ENCODE data around the gene BCAR3.
A peak's percentile ranks its signal among the peaks of the same experiment; 100 is the strongest.
"Not testable (repeated sequence)": the region's sequence is repeated elsewhere in the genome, so short reads cannot be mapped to it uniquely, and the experiment has no call there.

Gene BCAR3

GRCh38 chr1:93689521-93690223 is 8.0 kb upstream of the BCAR3 start:
- DNase-seq (ENCODE audit: low read depth): no peak

DNA sequence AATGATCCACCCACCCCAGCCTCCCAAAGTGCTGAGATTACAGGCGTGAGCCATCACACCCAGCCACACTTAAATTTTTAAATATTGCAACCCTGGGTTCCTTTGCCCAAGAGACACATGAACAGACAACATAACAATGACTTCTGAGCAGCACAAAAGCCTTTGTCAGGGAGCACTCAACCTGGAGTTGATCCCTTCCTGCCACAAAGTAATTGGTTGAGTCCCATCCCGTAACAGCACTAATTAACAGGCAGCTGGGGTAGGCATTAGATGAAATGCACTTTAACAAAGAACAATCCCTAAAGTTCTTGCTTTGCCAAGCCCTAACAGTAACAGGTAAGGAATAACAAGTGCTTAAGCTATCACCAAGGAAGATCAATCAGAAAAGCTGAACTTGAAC is 5.9 kb upstream of the BCAR3 start:
- DNase-seq (ENCODE audit: low read depth): no peak

DNA sequence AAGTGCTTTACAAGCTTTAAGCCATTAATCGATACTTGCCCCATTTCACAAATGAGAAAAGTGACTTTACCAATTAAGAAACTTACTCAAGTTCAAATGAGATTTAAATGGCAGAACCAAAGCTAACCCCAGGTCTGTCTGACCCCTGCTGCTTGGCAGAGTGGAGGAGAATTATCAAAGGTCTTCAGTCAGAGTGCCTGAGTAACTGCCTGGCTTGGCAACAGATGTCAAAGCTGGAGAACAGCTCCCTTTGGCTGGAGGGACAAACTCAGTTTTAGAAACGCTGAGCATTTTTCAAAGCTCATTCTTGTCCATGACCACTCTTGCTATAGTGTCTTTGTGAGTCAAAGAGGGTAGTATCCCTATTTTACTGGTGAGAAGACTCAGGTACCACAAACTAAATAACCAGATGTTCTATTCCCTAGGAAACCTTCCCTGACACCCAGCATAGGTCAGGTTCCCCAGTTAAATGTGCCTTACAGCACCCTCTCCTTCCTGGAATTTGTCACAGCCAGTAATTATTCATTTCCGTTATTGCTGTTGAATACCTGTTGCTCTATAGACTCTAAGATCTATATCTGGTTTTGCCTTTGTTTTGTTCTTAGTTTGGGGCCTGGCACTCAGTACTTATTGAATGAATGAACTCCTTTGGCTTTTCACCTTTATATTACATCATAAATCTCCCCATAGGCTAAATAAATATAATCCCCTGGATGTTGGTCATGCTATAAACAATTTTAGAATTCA is 5.0 kb upstream of the BCAR3 start:
- DNase-seq (ENCODE audit: low read depth): no peak

- DNase-seq (ENCODE audit: low read depth): no peak
These were observed 4.3 kb upstream of the BCAR3 start for GRCh38 chr1:93685918-93686317.

DNA sequence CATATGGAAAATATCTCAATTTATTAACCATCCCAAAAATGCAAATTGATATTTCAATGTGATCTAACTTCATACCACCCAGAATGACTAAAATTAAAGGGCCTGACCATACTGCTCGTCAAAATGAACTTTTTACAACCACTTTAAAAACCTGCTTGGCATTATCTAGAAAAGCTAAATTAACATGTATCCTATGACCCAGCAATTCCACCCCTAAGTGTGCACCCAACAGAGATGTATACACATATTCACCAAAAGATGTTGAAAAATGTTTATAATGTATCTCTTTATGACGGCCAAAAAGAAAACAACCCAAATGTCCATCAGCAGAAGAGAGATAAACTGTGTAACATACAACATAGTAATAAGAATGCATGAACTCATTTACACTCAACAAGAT is 1.6 kb upstream of the BCAR3 start:
- no peak for DNase-seq (ENCODE audit: low read depth)

- no peak for DNase-seq (ENCODE audit: low read depth)
These were observed 364 bp upstream of the BCAR3 start for GRCh38 chr1:93681989-93682412.

- peak; percentile 11 for DNase-seq (ENCODE audit: low read depth)
These were observed 1.1 kb downstream of the BCAR3 start for GRCh38 chr1:93680420-93681100.

- DNase-seq (ENCODE audit: low read depth): no peak
These were observed 1.6 kb downstream of the BCAR3 start for GRCh38 chr1:93680076-93680419.

DNA sequence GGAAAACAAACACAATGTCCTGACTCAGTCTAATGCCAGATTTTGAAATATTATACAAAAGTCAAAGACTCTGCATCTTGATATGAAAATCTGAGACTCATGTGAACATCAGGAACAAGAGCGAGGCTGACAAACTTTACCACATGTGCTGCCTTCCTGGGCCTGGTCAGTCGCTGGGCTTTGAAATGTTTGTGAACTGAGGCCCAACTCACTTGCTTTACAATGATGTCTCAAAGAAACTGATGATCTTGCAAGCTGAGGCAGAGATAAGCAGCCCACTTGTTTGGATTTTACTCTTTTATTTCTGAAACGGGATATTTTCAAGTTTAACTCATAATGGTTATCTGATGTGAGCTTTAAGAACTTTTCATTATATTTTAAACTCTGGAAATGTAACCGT is 2.1 kb downstream of the BCAR3 start:
- DNase-seq (ENCODE audit: low read depth): no peak

DNA sequence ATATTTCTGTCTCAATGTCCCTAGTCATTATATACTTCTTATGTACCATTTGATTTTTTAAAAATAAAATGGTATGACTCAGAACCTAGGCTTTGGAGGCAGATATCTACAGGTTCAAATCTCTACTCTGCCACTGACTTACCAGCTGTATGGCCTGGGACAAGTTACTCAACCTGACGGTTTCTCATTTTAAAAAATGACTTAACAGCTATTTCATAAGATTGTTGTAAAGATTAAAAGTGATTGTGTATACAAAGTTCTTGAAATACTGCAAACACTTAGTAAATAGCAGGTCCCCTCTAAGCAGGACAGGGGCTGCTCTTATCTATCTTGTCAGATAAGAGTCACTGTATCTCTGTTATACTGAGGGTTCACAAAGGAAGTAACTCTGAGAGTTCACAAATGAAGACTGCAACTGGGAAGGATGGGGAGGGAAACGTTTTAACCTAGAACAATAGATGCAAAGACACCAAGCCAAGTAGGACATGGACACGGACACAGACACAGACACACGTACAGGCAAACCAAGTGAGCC is 2.6 kb downstream of the BCAR3 start:
- no peak for DNase-seq (ENCODE audit: low read depth)

- no peak for DNase-seq (ENCODE audit: low read depth)
These were observed 3.1 kb downstream of the BCAR3 start for GRCh38 chr1:93678491-93678890.

GRCh38 chr1:93677729-93678128 is 3.9 kb downstream of the BCAR3 start:
- no peak for DNase-seq (ENCODE audit: low read depth)

GRCh38 chr1:93676427-93676826 is 5.2 kb downstream of the BCAR3 start:
- no peak for DNase-seq (ENCODE audit: low read depth)

- no peak for DNase-seq (ENCODE audit: low read depth)
These were observed 5.7 kb downstream of the BCAR3 start for GRCh38 chr1:93675931-93676330.

- no peak for DNase-seq (ENCODE audit: low read depth)
These were observed 6.4 kb downstream of the BCAR3 start for GRCh38 chr1:93675271-93675670.

DNA sequence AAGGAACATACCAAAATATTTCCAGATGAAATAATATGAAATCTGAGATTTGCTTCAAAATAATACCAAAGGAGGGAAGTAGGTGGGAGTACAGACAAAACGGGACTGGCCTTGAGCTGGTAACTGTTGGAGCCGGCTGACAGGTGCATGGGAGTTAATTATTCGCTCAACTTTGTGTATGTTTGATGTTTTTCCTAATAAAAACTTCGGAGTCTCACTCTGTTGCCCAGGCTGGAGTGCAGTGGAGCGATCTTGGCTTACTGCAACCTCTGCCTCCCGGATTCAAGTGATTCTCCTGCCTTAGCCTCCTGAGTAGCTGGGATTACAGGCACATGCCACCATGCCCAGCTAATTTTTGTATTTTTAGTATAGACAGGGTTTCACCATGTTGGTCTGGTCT is 7.6 kb downstream of the BCAR3 start:
- DNase-seq (ENCODE audit: low read depth): not testable (repeated sequence)

DNA sequence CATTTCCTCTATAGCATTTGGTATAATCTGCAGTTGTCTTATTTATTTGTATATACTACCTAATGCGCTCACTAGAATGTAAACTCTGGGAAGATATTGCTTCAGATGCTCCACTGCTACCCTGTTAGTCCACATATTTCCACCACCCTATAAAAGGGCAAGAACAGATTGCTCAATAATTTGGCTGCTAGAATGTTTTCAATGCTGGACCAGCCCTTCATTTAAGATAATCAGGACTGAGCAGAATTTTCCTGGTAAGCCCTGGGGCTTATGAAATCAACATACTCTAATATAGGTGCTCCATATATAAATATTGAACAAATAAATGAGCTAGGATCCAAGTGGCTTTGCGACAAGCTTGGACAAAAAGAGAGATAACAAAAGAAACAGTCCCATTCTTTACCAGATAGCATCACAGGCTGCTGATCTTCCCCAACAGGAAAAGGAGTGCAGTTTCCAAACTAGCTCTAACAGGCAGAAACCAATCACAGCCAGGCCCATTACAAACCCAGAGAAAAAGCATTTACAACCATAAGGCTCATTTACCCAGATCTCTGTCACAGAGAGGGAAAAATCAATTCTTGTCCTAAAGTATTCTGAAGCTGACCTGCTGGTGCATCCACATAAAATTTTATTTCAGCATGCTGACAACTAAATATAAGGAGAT is 8.3 kb downstream of the BCAR3 start:
- no peak for DNase-seq (ENCODE audit: low read depth)

DNA sequence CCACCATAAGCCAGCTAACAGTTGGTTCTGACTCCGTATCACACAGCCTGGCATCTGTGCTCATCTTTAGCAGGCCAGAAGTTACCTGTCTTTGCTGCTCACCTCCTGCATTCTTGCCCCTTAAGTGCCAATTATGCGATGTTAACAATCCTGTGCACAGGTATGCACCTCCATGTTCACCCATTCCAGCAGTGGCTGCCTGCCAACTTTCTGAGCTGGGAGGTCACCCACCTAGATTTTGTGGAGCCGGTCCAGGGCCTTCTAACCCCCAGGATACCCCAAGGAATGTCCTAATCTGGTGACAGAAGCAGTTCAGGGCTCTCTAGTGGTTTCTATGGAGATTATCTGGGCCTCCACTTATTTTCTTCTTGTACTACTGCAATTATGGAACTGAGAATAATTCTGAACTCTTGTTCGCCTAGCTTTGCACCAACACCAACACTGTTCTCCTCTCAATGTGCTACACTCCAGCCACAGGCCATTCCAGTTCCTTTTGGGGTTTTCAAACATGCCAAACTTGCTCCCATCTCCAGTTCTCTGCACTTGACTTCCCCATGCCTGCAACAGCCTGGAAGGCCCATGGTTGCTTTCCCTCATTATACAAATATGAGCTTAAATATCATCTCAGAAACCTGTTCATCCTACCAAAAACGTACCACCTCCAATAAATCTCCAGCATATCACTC is 9.0 kb downstream of the BCAR3 start:
- DNase-seq (ENCODE audit: low read depth): no peak

DNA sequence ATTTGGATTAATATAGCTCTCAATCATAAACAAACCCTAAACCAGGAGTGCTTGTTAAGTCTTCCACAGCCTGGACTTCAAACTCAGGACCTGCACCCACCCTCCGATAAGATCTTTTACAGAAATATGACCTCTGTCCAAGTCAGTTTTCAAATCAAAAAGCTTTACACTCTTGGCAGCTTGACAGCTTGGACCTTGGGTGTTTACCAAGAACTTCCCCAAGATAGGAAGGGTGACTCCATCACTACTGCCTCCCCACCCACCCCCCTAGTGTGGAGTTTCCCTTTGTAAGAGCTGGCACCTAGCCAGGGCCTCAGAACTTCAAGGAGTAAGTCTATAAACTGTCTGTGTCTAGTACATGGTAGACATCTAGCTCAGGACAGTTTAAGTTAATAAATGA is 9.6 kb downstream of the BCAR3 start:
- no peak for DNase-seq (ENCODE audit: low read depth)

DNA sequence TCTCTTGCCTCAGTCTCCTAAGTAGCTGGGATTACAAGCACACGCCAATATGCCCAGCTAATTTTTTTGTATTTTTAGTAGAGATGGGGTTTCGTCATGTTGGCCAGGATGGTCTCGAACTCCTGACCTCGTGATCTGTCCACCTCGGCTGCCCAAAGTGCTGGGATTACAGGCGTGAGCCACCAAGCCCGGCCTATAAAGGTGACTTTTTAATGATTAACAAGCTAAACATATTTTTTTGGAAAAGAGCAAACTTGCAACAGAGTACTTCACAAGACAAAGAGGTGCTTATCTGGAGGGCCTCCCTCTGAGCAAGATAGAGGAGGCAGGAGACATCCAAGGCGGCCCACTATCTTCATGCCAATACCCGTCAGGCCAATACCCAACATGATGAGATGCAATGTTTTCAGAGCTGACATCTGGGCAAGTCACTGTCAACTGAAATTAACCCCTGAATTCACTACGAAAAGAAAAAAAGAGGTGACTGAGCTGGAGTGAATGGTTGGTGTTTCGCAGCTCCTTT is 10.5 kb downstream of the BCAR3 start:
- DNase-seq (ENCODE audit: low read depth): no peak

GRCh38 chr1:93670141-93670540 is 11.5 kb downstream of the BCAR3 start:
- DNase-seq (ENCODE audit: low read depth): no peak

GRCh38 chr1:93669369-93669768 is 12.3 kb downstream of the BCAR3 start:
- DNase-seq (ENCODE audit: low read depth): no peak
